H9 (cell line): ENCODE measurements around the gene GALNT10. TPM values are rescaled to one million over a fixed set of nuclear protein-coding genes. Genes with fewer than 3 reads are reported as not detected.

Experiments
- DNase-seq: peaks from one replicate; pipeline ENCODE4 v3.0.0-alpha.2; 2017
- H2AFZ ChIP-seq: one replicate; pipeline ENCODE4 v1.6.1; 2013; ENCODE audit warnings: mild to moderate bottlenecking, low read length, control low read depth, moderate library complexity
- H2AK5ac ChIP-seq: 2 replicates; pipeline ENCODE4 v1.6.1; 2013; ENCODE audit warnings: low read length, control low read depth, mixed read lengths; ENCODE audit not compliant: insufficient read length
- H2BK120ac ChIP-seq: one replicate; pipeline ENCODE4 v1.6.1; 2013; ENCODE audit warnings: low read depth, mild to moderate bottlenecking, low read length, control low read depth, inconsistent platforms; ENCODE audit not compliant: poor library complexity, severe bottlenecking
- H2BK12ac ChIP-seq: 2 replicates; pipeline ENCODE4 v1.6.1; 2013; ENCODE audit warnings: low read length, control low read depth, mixed read lengths, low read depth; ENCODE audit not compliant: insufficient read length
- H2BK15ac ChIP-seq: 2 replicates; pipeline ENCODE4 v1.6.1; 2013; ENCODE audit warnings: low read depth, low read length, control low read depth
- H2BK20ac ChIP-seq: one replicate; pipeline ENCODE4 v1.6.1; 2013; ENCODE audit warnings: low read depth, mild to moderate bottlenecking, low read length, control low read depth, inconsistent platforms; ENCODE audit not compliant: poor library complexity, severe bottlenecking
- H2BK5ac ChIP-seq: 2 replicates; pipeline ENCODE4 v1.6.1; 2013; ENCODE audit warnings: low read length, control low read depth, mixed read lengths; ENCODE audit not compliant: insufficient read length
- H3K14ac ChIP-seq: 2 replicates; pipeline ENCODE4 v1.6.1; 2013; ENCODE audit warnings: low read length, control low read depth; ENCODE audit not compliant: insufficient read depth
- H3K18ac ChIP-seq: 2 replicates; pipeline ENCODE4 v1.6.1; 2013; ENCODE audit warnings: low read depth, mild to moderate bottlenecking, mixed read lengths, low read length, control low read depth; ENCODE audit not compliant: insufficient read length
- H3K23ac ChIP-seq: 2 replicates; pipeline ENCODE4 v1.6.1; 2013; ENCODE audit warnings: low read length, control low read depth, mixed read lengths, low read depth; ENCODE audit not compliant: insufficient read length
- H3K23me2 ChIP-seq: 2 replicates; pipeline ENCODE4 v1.6.1; 2013; ENCODE audit warnings: low read depth, mild to moderate bottlenecking, mixed read lengths, low read length, control low read depth; ENCODE audit not compliant: insufficient read length, poor library complexity, severe bottlenecking
- H3K27ac ChIP-seq: 2 replicates; pipeline ENCODE4 v1.5.1; 2013; ENCODE audit warnings: low read length, control low read depth, mixed read lengths, low read depth; ENCODE audit not compliant: insufficient read length
- H3K27me3 ChIP-seq: 2 replicates; pipeline ENCODE4 v1.6.1; 2013; ENCODE audit warnings: low read length, control low read depth, inconsistent platforms; ENCODE audit not compliant: insufficient read depth
- H3K4ac ChIP-seq: 2 replicates; pipeline ENCODE4 v1.6.1; 2013; ENCODE audit warnings: low read depth, mild to moderate bottlenecking, control low read depth, inconsistent platforms, low read length, moderate library complexity
- H3K4me1 ChIP-seq: 2 replicates; pipeline ENCODE4 v1.6.1; 2013; ENCODE audit warnings: low read length, control low read depth, inconsistent platforms; ENCODE audit not compliant: insufficient read depth
- H3K4me2 ChIP-seq: 2 replicates; pipeline ENCODE4 v1.6.1; 2013; ENCODE audit warnings: low read length, control low read depth, mixed read lengths; ENCODE audit not compliant: insufficient read length, insufficient read depth
- H3K56ac ChIP-seq: 2 replicates; pipeline ENCODE4 v1.6.1; 2013; ENCODE audit warnings: low read depth, mild to moderate bottlenecking, mixed read lengths, low read length, control low read depth; ENCODE audit not compliant: insufficient read length
- H3K79me1 ChIP-seq: 2 replicates; pipeline ENCODE4 v1.6.1; 2013; ENCODE audit warnings: low read depth, mild to moderate bottlenecking, moderate library complexity, low read length, control low read depth, inconsistent platforms; ENCODE audit not compliant: insufficient read depth, poor library complexity, severe bottlenecking
- H3K79me2 ChIP-seq: 2 replicates; pipeline ENCODE4 v1.6.1; 2013; ENCODE audit warnings: low read length, control low read depth, inconsistent platforms; ENCODE audit not compliant: insufficient read depth
- H3K9ac ChIP-seq: 2 replicates; pipeline ENCODE4 v1.6.1; 2013; ENCODE audit warnings: low read length, control low read depth, mixed read lengths; ENCODE audit not compliant: insufficient read length; ENCODE audit errors: extremely low read depth
- H3K9me3 ChIP-seq: one replicate; pipeline ENCODE4 v1.6.1; 2013; ENCODE audit warnings: low read depth, low read length, inconsistent platforms; ENCODE audit not compliant: control insufficient read depth
- H3T11ph ChIP-seq: one replicate; pipeline ENCODE4 v1.6.1; 2013; ENCODE audit warnings: mild to moderate bottlenecking, low read length, control low read depth, inconsistent platforms
- H4K20me1 ChIP-seq: one replicate; pipeline ENCODE4 v1.6.1; 2013; ENCODE audit not compliant: control insufficient read depth, insufficient read length, insufficient read depth
- H4K5ac ChIP-seq: 2 replicates; pipeline ENCODE4 v1.6.1; 2013; ENCODE audit warnings: low read depth, mild to moderate bottlenecking, mixed read lengths, low read length, control low read depth; ENCODE audit not compliant: insufficient read length
- H4K8ac ChIP-seq: replicated peaks from 2 replicates; pipeline ENCODE4 v1.6.1; 2013; ENCODE audit warnings: low read length, control low read depth, mixed read lengths, low read depth; ENCODE audit not compliant: insufficient read length
- H4K91ac ChIP-seq: 2 replicates; pipeline ENCODE4 v1.6.1; 2013; ENCODE audit warnings: low read depth, mild to moderate bottlenecking, moderate library complexity, mixed read lengths, low read length, control low read depth; ENCODE audit not compliant: insufficient read length
- H3K27ac Mint-ChIP-seq, 3 experiments: 2 replicates in 2 of 3; 3 replicates in 1 of 3; pipeline ENCODE4 v1.8.0; 2020 to 2021; ENCODE audit warnings: mixed read lengths in 3 of 3, mild to moderate bottlenecking in 1 of 3, moderate library complexity in 1 of 3
- H3K27me3 Mint-ChIP-seq: 2 replicates; pipeline ENCODE4 v1.8.0; 2021; ENCODE audit warnings: low read depth, mild to moderate bottlenecking, moderate library complexity, mixed read lengths
- H3K36me3 Mint-ChIP-seq, 3 experiments: 2 replicates in 2 of 3; 3 replicates in 1 of 3; pipeline ENCODE4 v1.8.0; 2020 to 2021; ENCODE audit warnings: low read depth in 3 of 3, mixed read lengths in 3 of 3; ENCODE audit not compliant: insufficient read depth in 1 of 3
- H3K4me1 Mint-ChIP-seq, 2 experiments: 2 replicates each; pipeline ENCODE4 v1.8.0; 2020; ENCODE audit warnings: mixed read lengths in 2 of 2
- H3K4me3 Mint-ChIP-seq, 2 experiments: 2 replicates in 1 of 2; 3 replicates in 1 of 2; pipeline ENCODE4 v1.8.0; 2020 to 2021; ENCODE audit warnings: mild to moderate bottlenecking in 2 of 2, mixed read lengths in 2 of 2, moderate library complexity in 1 of 2
- H3K9me3 Mint-ChIP-seq, 2 experiments: 2 replicates in 1 of 2; 3 replicates in 1 of 2; pipeline ENCODE4 v1.8.0; 2020; ENCODE audit warnings: mild to moderate bottlenecking in 2 of 2, mixed read lengths in 2 of 2, moderate library complexity in 1 of 2
- CTCF ChIP-seq: fragments of 200-600 bp; sonication (generic); conservative IDR thresholded peaks from 3 replicates; pipeline ENCODE4 v1.8.0; 2021; ENCODE audit warnings: antibody characterized with exemption, mild to moderate bottlenecking
- WGBS: extraction: QIAGEN DNeasy Blood & Tissue Kit; methylation state at CpG from one replicate; pipeline ENCODE4 v1.1.7; 2013; ENCODE audit warnings: missing lambda C conversion rate, low lambda C conversion rate, mixed read lengths; ENCODE audit not compliant: insufficient read length; ENCODE audit errors: extremely low coverage; 5-methylcytosine and 5-hydroxymethylcytosine counted together
- total RNA-seq: library from RNA; stranded (reverse); gene quantifications from 2 replicates; pipeline ENCODE4 v1.2.1, GENCODE V29; 2021

Gene GALNT10
- total RNA-seq, 1 experiment from 2014 or later, result 15.4 TPM

- Histone ChIP-seq H3K4me2 (no peak overlapping the region), H3K27ac (no peak overlapping the region), H4K20me1 (no peaks in the 10 kb centered on the region), H3K14ac (no peak overlapping the region), H3K23ac (no peak overlapping the region), H2AFZ (no peak overlapping the region), H3K79me1 (no peaks in the 10 kb centered on the region), H3K27me3 (no peaks in the 10 kb centered on the region), H3T11ph (no peak overlapping the region), H3K4me1 (peaks cover 8% of the 10 kb centered on the region; the same call in 1 of the 2 replicates), H3K79me2 (no peaks in the 10 kb centered on the region), H2BK20ac (no peak overlapping the region), H4K8ac (no peak overlapping the region), H3K9ac (no peak overlapping the region), H2AK5ac (no peak overlapping the region), H3K18ac (no peak overlapping the region), H3K56ac (no peak overlapping the region), H3K9me3 (no peaks in the 10 kb centered on the region), H4K91ac (no peak overlapping the region), H2BK15ac (no peak overlapping the region), H2BK12ac (no peak overlapping the region), H2BK120ac (no peak overlapping the region), H3K23me2 (no peaks in the 10 kb centered on the region), H3K4ac (no peak overlapping the region), H2BK5ac (no peak overlapping the region), H4K5ac (no peak overlapping the region)
- no peak overlapping the region; a peak in 1 of 7 replicates for H3K27ac Mint-ChIP-seq
- TF ChIP-seq CTCF, result no peak
- H3K9me3 Mint-ChIP-seq, result no peaks in the 10 kb centered on the region
- no CpG with 5 or more reads among the region's 2 CpGs for WGBS
- H3K4me1 Mint-ChIP-seq, result peaks cover 26 to 30% of the 10 kb centered on the region in 2 experiments
- no peaks in the 10 kb centered on the region; the same call in 1 of the 2 replicates for H3K27me3 Mint-ChIP-seq
- no peak overlapping the region for H3K4me3 Mint-ChIP-seq
- H3K36me3 Mint-ChIP-seq, result no peaks in the 10 kb centered on the region
- no peak for DNase-seq
Measured at GRCh38 chr5:154366353-154366752, 175.8 kb downstream of the GALNT10 start.
